Cardiac muscle cell (in vitro differentiated cells and primary cell): ENCODE results near the gene ARFGAP1. TPM values are rescaled to one million over a fixed set of nuclear protein-coding genes. Genes with fewer than 3 reads are reported as not detected.

Source experiments
- DNase-seq, 2 donors: peaks; one replicate each; pipeline versions ENCODE4 v3.0.0 to v3.0.0-alpha.2; 2010 to 2017; ENCODE audit warnings: low read depth in 1 of 2, low spot score in 1 of 2
- H3K27ac ChIP-seq: fragments of 200-600 bp; sonication (generic); 2 replicates; pipeline ENCODE4 v1.5.1; 2016
- H3K27me3 ChIP-seq: fragments of 200-600 bp; sonication (generic); 2 replicates; pipeline ENCODE4 v1.6.0; 2016; ENCODE audit warnings: control low read depth
- H3K36me3 ChIP-seq: fragments of 200-600 bp; sonication (generic); 2 replicates; pipeline ENCODE4 v1.5.1; 2016; ENCODE audit warnings: control low read depth
- H3K4me1 ChIP-seq: fragments of 200-600 bp; sonication (generic); 2 replicates; pipeline ENCODE4 v1.8.1; 2017; ENCODE audit warnings: low read depth, mild to moderate bottlenecking, mixed run types
- H3K4me3 ChIP-seq: fragments of 200-600 bp; sonication (generic); 2 replicates; pipeline ENCODE4 v1.5.1; 2016; ENCODE audit warnings: mild to moderate bottlenecking
- H3K9me3 ChIP-seq: fragments of 200-600 bp; sonication (generic); 2 replicates; pipeline ENCODE4 v1.5.1; 2017; ENCODE audit warnings: low read depth, mild to moderate bottlenecking, control low read depth
- polyA plus RNA-seq: library from polyadenylated mRNA; unstranded; fragments of >200 nt; fragmentation: Nextera tagmentation; extraction: Ambion mirVana; gene quantifications from 2 replicates; pipeline ENCODE4 v1.2.1, GENCODE V29; 2016
- total RNA-seq: library from RNA; depleted of rRNA; stranded (reverse); fragments of >200 nt; gene quantifications from 2 replicates; pipeline ENCODE4 v1.2.3, GENCODE V29; 2016
- TF ChIP-seq, protein P1 (sequence below): IDR thresholded peaks from 2 replicates; pipeline ENCODE4 v1.5.1; 2012; ENCODE audit warnings: low read depth, mild to moderate bottlenecking, low read length

Gene ARFGAP1
- total and polyA plus RNA-seq, 2 experiments from 2014 or later = 85.3 to 96.5 TPM

DNA sequence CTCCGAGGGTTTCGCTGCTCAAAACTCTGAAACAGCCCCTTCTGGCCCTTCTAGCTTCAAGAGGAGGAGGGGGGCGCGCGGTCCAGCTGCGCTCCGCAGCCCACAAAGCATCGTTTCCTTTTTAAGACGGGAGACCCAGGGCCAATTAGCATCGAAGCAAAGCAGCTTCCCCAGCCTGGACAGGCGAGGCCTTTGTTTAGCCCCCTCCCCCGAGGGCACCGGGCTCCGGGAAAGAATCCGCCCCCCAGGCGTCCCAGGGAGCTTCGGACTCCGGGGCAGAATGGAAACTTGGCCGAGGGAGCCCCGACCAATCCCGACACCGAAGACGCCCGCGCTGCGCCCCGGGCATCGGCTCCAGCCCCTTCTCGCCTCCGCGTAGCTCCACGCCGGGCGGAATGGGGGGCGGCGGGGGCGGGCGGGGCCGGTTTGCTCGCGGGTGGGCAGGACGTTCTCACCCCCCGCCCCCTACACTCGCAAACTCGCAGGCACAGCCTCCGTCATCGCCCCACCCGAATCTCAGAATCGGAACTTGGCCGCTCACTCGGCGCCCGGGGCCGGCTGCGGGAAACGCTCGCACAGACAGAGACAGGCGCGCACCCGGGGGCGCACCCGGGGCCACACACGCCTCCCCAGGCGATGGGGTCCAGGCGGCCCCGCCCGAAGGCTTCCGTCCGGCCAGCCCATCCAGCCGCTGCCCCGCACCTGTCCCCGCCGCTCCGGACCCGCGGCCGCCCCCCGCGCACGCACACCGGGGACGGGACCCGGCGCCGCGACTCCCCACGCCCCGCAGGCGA is 19.0 kb upstream of the ARFGAP1 start:
- Histone ChIP-seq H3K27me3 (peaks cover 70% of the 10 kb centered on the region), H3K9me3 (no peaks in the 10 kb centered on the region), H3K4me1 (no peaks in the 10 kb centered on the region), H3K36me3 (no peaks in the 10 kb centered on the region), H3K27ac (no peak overlapping the region), H3K4me3 (peak overlapping the region; percentile 4)
- DNase-seq = peak in 1 of 2 donors; percentile 10
- TF ChIP-seq, protein P1, sequence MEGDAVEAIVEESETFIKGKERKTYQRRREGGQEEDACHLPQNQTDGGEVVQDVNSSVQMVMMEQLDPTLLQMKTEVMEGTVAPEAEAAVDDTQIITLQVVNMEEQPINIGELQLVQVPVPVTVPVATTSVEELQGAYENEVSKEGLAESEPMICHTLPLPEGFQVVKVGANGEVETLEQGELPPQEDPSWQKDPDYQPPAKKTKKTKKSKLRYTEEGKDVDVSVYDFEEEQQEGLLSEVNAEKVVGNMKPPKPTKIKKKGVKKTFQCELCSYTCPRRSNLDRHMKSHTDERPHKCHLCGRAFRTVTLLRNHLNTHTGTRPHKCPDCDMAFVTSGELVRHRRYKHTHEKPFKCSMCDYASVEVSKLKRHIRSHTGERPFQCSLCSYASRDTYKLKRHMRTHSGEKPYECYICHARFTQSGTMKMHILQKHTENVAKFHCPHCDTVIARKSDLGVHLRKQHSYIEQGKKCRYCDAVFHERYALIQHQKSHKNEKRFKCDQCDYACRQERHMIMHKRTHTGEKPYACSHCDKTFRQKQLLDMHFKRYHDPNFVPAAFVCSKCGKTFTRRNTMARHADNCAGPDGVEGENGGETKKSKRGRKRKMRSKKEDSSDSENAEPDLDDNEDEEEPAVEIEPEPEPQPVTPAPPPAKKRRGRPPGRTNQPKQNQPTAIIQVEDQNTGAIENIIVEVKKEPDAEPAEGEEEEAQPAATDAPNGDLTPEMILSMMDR = no peak

DNA sequence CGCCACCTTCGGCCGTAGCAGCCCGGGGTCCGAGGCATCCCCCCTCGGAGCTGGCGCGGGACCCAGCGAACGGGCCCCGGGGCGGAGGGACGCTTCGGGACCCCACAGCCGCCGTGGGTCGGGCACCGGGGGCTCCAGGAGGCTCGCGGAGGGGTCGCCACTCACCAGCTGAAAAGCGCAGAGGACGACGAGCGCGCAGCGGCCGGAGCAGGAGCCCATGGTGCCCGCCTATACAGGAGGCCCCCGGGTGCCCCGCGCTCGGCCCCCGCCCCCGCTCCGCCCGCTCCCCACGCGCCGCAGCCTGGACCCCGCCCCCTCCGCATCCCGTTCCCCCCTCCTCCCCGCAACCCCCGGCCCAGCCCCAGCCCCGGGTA is 18.4 kb upstream of the ARFGAP1 start, which contains the start of gene NKAIN4:
NKAIN4 (minus strand) TSS at position 232 of the 374 bp plus-strand sequence; CDS start at position 219, 13 bp downstream.
- Histone ChIP-seq H3K4me1 (no peaks in the 10 kb centered on the region), H3K36me3 (no peaks in the 10 kb centered on the region), H3K27ac (no peak within 1 kb of the TSS), H3K9me3 (no peaks in the 10 kb centered on the region), H3K27me3 (peaks cover 64% of the 10 kb centered on the region), H3K4me3 (peak within 1 kb of the TSS; percentile 4)
- TF ChIP-seq, protein P1 = no peak
- DNase-seq = no peak

DNA sequence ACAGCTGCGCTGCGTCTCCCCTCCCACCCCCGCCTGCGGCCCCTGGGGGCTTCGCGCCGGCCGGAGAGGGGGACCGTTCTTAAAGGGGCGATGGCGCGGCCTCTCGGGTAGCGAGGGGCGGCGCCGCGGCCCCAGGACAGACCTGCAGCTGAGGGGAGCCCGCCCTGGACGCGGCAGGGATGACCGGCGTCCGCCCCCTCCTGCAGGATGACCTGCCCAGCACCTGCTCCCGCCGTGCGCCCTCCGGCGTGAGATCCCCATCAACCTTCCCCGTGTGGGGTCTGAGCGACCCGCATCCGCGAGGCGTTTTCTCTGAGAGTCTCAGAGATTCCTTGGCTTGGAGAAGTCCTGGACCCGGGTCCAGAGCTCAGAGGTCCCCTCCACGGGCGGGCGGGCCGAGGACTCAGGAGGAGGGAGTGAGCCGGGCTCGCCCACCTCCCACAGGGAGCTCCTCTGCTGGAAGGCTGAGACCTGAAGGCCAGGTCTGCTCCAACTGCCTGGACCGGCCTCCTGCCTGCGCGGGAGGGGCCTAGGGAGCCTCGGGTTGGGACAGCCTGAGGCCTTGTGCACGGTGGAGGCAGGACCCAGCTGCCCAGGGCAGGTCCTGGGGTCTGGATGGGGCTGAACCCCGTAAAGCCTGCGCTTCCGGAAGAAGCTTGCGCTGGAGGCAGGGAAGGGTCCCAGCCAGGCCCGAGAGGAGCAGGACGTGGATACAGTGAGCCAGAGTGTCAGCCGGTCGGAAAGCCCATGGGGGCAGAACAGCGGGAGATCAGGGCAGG is 17.8 kb upstream of the ARFGAP1 start:
- H3K36me3 ChIP-seq = no peaks in the 10 kb centered on the region
- H3K27me3 ChIP-seq = peaks cover 60% of the 10 kb centered on the region
- DNase-seq = peak in 1 of 2 donors; percentile 13
- H3K4me3 ChIP-seq = peak overlapping the region; percentile 4
- H3K4me1 ChIP-seq = no peaks in the 10 kb centered on the region
- H3K27ac ChIP-seq = no peak overlapping the region
- no peaks in the 10 kb centered on the region for H3K9me3 ChIP-seq
- TF ChIP-seq, protein P1 = no peak

DNA sequence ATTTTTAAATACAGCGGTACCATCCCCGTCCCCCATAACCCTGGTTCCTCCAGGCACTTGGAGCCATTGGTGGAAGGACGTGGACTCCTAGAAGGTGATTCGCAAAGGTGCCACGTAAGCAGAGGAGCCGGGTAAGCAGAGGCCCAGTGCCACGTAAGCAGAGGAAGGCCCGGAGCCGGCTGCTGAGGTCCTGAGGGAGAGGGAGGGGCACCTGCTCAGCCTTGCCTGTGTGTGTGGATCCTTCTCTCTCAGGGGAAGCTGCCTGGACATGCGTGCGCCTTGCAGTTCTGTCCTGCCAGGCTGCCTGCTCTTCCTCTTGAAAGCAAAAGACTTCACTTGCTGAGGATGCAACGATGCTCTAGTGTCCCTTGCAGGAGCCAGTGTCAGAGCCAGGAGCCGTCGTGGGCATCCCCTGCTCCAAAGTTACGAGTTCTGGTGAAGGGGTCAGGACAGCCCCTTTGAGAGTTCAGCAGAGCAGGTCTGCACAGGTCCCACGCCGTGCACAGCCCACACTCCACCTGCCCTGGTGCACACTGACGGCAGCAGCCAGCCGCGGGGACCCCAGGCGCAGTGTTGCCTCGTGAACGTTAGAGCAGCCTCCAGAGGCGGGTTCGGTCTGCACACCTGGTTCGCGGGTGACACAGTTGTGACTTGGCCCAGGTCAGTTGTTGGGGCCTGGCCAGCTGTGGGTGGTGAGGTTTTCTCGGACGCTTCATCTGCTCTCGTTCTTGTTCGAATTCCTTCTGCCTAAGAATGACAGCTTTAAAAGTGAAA is 16.5 kb upstream of the ARFGAP1 start:
- no peak overlapping the region for H3K27ac ChIP-seq
- no peak for DNase-seq
- peaks cover 1% of the 10 kb centered on the region for H3K4me1 ChIP-seq
- no peaks in the 10 kb centered on the region for H3K9me3 ChIP-seq
- peaks cover 60% of the 10 kb centered on the region for H3K27me3 ChIP-seq
- H3K4me3 ChIP-seq = no peak overlapping the region
- H3K36me3 ChIP-seq = no peaks in the 10 kb centered on the region
- TF ChIP-seq, protein P1 = no peak

DNA sequence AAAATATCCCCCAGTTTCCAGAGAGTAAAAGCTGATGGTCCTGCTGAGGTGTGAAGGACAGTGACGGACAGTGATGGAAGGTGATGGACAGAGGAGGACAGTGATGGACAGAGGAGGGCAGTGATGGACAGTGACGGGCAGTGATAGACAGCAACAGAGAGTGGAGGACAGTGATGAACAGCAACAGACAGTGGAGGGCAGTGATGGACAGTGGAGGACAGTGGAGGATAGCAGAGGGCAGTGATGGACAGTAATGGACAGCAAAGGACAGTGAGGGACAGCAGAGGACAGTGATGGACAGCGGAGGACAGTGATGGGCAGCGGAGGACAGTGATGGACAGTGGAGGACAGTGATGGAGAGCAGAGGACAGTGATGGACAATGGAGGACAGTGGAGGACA is 15.7 kb upstream of the ARFGAP1 start:
- no peak for DNase-seq
- TF ChIP-seq, protein P1 = no peak
- Histone ChIP-seq H3K4me3 (no peak overlapping the region), H3K4me1 (peaks cover 8% of the 10 kb centered on the region), H3K36me3 (no peaks in the 10 kb centered on the region), H3K27me3 (peaks cover 54% of the 10 kb centered on the region), H3K27ac (no peak overlapping the region), H3K9me3 (no peaks in the 10 kb centered on the region)
